Measurements from ENCODE around the gene OPRL1. TPM values are rescaled to one million over a fixed set of nuclear protein-coding genes. Genes with fewer than 3 reads are reported as not detected.
A peak's percentile ranks its signal among the peaks of the same experiment; 100 is the strongest.
"Not testable (repeated sequence)": the region's sequence is repeated elsewhere in the genome, so short reads cannot be mapped to it uniquely, and the experiment has no call there.

The OPRL1 gene
- total RNA-seq, 4 donors from 2014 or later = 0.15 to 0.88 (median 0.28) TPM

DNA sequence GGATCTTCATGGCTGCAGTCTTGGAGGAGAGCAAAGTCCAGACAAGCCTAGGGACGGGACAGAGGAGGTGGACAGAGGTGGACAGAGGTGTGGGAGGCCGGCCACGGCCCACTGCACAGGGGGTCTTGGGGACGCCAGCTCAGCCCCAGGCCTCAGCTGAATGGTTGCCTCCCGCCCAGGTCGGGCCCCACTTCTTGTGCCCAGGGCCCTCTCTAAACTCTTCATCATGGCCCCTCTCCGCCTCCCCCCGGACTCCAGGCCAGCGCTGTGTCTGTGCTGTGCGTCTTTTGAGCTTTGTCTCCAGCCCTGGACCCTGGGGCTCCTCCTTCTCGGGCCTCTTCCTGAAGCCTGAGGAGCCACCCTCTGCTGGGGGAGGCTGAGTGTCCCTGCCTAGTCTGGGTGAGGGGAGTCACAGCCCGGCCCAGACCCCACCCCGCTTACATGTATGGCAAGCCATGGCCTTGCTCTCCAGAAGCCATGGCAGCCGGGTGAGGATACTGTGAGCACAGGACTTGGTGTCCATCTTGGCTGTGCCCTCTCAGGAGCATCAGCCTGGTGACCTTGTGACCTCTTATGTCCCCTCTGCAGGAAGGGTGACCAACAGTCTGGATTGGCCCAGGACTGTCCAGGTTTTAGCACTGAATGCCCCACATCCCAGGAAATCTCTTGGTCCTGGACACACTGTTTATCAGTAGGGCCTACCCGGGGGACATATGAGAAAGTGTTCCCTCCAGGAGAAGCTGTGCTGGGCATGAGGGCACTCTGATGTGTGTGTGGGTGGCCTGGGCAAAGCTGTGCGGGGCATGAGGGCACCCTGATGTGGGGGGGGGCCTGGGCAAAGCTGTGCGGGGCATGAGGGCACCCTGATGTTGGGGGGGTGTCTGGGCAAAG is 36.9 kb downstream of the OPRL1 start:
- intact Hi-C loops (cut with DNase I; ENCODE audit: low total_unique reads) = no loop called here
- peak in 1 of 2 donors; percentile 65 for DNase-seq (ENCODE audit: low spot score in 2 of 2)
- 81 to 84% methylated on average over 13 to 16 of the region's 17 CpGs for WGBS, 2 donors
- no peak overlapping the region for H3K4me3 ChIP-seq (ENCODE audit: low read depth, poor library complexity, severe bottlenecking)
- TF ChIP-seq POLR2A (IDR thresholded peaks at IDR 0.05) = no peak
- TF ChIP-seq, protein P1, sequence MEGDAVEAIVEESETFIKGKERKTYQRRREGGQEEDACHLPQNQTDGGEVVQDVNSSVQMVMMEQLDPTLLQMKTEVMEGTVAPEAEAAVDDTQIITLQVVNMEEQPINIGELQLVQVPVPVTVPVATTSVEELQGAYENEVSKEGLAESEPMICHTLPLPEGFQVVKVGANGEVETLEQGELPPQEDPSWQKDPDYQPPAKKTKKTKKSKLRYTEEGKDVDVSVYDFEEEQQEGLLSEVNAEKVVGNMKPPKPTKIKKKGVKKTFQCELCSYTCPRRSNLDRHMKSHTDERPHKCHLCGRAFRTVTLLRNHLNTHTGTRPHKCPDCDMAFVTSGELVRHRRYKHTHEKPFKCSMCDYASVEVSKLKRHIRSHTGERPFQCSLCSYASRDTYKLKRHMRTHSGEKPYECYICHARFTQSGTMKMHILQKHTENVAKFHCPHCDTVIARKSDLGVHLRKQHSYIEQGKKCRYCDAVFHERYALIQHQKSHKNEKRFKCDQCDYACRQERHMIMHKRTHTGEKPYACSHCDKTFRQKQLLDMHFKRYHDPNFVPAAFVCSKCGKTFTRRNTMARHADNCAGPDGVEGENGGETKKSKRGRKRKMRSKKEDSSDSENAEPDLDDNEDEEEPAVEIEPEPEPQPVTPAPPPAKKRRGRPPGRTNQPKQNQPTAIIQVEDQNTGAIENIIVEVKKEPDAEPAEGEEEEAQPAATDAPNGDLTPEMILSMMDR (IDR thresholded peaks at IDR 0.05) = no peak

DNA sequence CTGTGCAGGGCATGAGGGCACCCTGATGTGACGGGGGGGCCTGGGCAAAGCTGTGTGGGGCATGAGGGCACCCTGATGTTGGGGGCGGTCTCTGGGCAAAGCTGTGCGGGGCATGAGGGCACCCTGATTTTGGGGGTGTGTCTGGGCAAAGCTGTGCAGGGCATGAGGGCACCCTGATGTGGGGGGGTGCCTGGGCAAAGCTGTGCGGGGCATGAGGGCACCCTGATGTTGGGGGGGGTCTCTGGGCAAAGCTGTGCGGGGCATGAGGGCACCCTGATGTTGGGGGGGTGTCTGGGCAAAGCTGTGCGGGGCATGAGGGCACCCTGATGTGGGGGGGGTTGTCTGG is 37.5 kb downstream of the OPRL1 start:
- H3K4me3 ChIP-seq (ENCODE audit: low read depth, poor library complexity, severe bottlenecking); intact Hi-C loops (cut with DNase I; ENCODE audit: low total_unique reads): not testable (repeated sequence)
- WGBS, 2 donors = 87% methylated on average over 3 of the region's 6 CpGs; no CpG with 5 or more reads in 1 of the 2 donors
- peak in 1 of 2 donors; percentile 5 for DNase-seq (ENCODE audit: low spot score in 2 of 2)

DNA sequence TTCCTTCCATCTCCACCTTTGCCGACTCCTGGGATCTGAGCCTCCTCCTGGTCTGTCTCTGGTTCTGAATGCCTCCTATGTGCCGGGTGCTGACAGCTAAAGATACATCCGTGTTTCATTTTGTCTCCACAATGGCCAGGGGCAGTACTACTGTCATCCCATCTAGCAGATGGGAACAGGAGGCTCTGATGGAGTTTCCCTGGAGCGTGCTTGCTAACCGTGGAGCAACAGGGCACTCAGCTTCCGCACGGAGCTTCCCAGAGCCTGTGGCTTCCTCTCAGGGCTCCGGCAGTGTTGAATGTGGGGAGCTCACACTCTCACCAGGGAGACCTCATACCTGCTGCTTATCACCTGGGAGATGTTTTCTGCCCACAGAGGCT is 39.4 kb downstream of the OPRL1 start:
- intact Hi-C loops (cut with DNase I; ENCODE audit: low total_unique reads) = no loop called here
- DNase-seq (ENCODE audit: low spot score in 2 of 2) = peak in 1 of 2 donors; percentile 78
- WGBS, 2 donors = 71 to 73% methylated on average over 8 of the region's 8 CpGs
- TF ChIP-seq POLR2A (IDR thresholded peaks at IDR 0.05) = no peak
- TF ChIP-seq, protein P1 (IDR thresholded peaks at IDR 0.05) = no peak
- no peak overlapping the region for H3K4me3 ChIP-seq (ENCODE audit: low read depth, poor library complexity, severe bottlenecking)

DNA sequence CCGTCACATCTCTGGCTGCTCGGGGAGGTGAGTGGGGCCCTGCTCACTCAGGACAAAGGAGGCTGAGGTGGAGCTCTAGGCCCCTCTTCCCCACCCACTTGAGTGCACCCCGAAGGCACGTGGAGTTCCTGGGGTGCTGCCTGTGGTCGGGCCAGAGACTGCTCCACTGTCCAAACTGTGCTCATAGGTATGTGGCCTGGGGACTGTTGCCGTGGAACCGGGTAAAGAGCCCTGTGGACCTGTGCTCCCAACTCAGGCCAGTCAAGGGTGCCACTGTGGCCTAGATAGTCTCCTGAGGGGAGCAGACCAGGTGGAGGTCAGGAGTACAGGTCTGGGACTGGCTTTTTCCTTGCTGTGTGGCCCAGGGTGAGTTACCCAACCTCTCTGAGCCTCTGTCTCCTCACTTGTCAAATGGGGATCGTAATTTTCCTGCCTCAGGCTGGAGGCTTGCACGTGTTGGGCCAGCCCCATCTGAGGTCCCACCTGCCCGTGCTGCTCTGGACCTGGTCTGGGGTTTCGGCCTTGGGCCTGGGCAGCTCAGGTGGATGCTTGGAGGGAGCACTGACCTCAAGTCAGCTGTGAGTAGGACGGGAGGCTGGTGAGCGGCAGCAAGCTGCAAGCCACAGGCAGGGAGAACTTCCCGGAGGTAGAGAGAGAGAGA is 39.9 kb downstream of the OPRL1 start:
- intact Hi-C loops (cut with DNase I; ENCODE audit: low total_unique reads) = no loop called here
- no peak overlapping the region for H3K4me3 ChIP-seq (ENCODE audit: low read depth, poor library complexity, severe bottlenecking)

DNA sequence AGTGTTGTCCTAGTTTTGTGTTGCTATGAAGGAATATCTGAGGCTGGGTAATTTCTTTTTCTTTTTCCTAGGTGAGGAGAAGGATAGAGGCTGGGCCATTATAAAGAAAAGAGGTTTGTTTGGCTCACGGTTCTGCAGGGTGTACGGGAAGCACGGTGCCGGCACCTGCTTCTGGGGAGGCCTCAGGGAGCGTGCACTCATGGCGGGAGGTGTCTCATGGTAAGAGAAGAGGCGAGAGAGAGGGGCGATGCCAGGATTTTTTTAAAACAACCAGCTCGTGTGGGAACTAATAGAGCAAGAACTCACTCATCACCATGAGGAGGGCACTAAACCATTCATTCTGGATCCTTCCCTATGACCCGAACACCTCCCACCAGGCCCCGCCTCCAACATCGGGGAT is 41.7 kb downstream of the OPRL1 start:
- H3K4me3 ChIP-seq (ENCODE audit: low read depth, poor library complexity, severe bottlenecking) = no peak overlapping the region
- DNase-seq (ENCODE audit: low spot score in 2 of 2) = peak in 1 of 2 donors; percentile 54
- WGBS, 2 donors = 70 to 73% methylated on average over 12 of the region's 12 CpGs
- intact Hi-C loops (cut with DNase I; ENCODE audit: low total_unique reads) = no loop called here
- TF ChIP-seq, protein P1 (IDR thresholded peaks at IDR 0.05) = no peak
- no peak for TF ChIP-seq POLR2A (IDR thresholded peaks at IDR 0.05)

More for the DNA sequence above, 39.9 kb downstream of the OPRL1 start:
- DNase-seq (ENCODE audit: low spot score in 2 of 2) = peak in 1 of 2 donors; percentile 82
- 51 to 56% methylated on average over 9 to 11 of the region's 14 CpGs for WGBS, 2 donors
- TF ChIP-seq POLR2A (IDR thresholded peaks at IDR 0.05) = no peak
- TF ChIP-seq, protein P1 (IDR thresholded peaks at IDR 0.05) = no peak

DNA sequence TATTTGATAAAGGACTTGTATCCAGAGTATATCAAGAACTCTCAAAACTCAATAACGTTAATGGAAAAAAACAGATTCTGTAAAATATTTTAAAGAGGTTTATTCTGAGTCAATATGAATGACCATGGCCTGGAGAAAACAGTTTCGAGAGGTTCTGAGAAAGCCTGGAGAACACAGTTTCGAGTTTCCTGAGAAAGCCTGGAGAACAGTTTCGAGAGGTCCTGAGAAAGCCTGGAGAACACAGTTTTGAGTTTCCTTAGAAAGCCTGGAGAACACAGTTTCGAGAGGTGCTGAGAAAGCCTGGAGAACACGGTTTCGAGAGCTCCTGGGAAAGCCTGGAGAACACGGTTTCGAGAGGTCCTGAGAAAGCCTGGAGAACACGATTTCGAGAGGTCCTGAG is 43.0 kb downstream of the OPRL1 start:
- intact Hi-C loops (cut with DNase I; ENCODE audit: low total_unique reads); H3K4me3 ChIP-seq (ENCODE audit: low read depth, poor library complexity, severe bottlenecking): not testable (repeated sequence)
- peak in 1 of 2 donors; percentile 40 for DNase-seq (ENCODE audit: low spot score in 2 of 2)
- 84 to 85% methylated on average over 11 of the region's 11 CpGs for WGBS, 2 donors

DNA sequence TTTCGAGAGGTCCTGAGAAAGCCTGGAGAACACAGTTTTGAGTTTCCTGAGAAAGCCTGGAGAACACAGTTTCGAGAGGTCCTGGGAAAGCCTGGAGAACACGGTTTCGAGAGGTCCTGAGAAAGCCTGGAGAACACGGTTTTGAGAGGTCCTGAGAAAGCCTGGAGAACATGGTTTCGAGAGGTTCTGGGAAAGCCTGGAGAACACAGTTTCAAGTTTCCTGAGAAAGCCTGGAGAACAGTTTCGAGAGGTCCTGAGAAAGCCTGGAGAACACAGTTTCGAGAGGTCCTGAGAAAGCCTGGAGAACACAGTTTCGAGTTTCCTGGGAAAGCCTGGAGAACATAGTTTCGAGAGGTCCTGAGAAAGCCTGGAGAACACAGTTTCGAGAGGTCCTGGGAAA is 43.6 kb downstream of the OPRL1 start:
- H3K4me3 ChIP-seq (ENCODE audit: low read depth, poor library complexity, severe bottlenecking); intact Hi-C loops (cut with DNase I; ENCODE audit: low total_unique reads): not testable (repeated sequence)
- WGBS, 2 donors = 86 to 87% methylated on average over 11 of the region's 11 CpGs
- DNase-seq (ENCODE audit: low spot score in 2 of 2) = peak in 1 of 2 donors; percentile 46

Measured in lower leg skin (tissue), 4 donors.